ENCODE results near the gene UGT1A4.

Gene UGT1A4

GRCh38 chr2:233792720-233793119 lies 74.2 kb downstream of the UGT1A4 start:
- DNase-seq: no peak

- DNase-seq: no peak
Measured at GRCh38 chr2:233793465-233794127, 75.1 kb downstream of the UGT1A4 start.

GRCh38 chr2:233794128-233794658 lies 75.7 kb downstream of the UGT1A4 start:
- no peak for DNase-seq

GRCh38 chr2:233795735-233796171 lies 77.2 kb downstream of the UGT1A4 start:
- no peak for DNase-seq

GRCh38 chr2:233796254-233796653 lies 77.7 kb downstream of the UGT1A4 start:
- peak; percentile 31 for DNase-seq

- no peak for DNase-seq
Measured at GRCh38 chr2:233798335-233799086, 80.0 kb downstream of the UGT1A4 start.

GRCh38 chr2:233799087-233799665 lies 80.6 kb downstream of the UGT1A4 start:
- DNase-seq: no peak

GRCh38 chr2:233799716-233800115 lies 81.2 kb downstream of the UGT1A4 start:
- DNase-seq: no peak

GRCh38 chr2:233800208-233800607 lies 81.7 kb downstream of the UGT1A4 start:
- DNase-seq: no peak

GRCh38 chr2:233801357-233802131 lies 83.0 kb downstream of the UGT1A4 start:
- peak; percentile 22 for DNase-seq

- no peak for DNase-seq
Measured at GRCh38 chr2:233802132-233802815, 83.7 kb downstream of the UGT1A4 start.

- no peak for DNase-seq
Measured at GRCh38 chr2:233803292-233803911, 84.9 kb downstream of the UGT1A4 start.

GRCh38 chr2:233803994-233804393 lies 85.5 kb downstream of the UGT1A4 start:
- DNase-seq: no peak

- peak; percentile 10 for DNase-seq
Measured at GRCh38 chr2:233807215-233807865, 88.8 kb downstream of the UGT1A4 start.

- no peak for DNase-seq
Measured at GRCh38 chr2:233807966-233808935, 89.7 kb downstream of the UGT1A4 start.

- no peak for DNase-seq
Measured at GRCh38 chr2:233810385-233810784, 91.8 kb downstream of the UGT1A4 start.

GRCh38 chr2:233811087-233811486 lies 92.6 kb downstream of the UGT1A4 start:
- DNase-seq: no peak

- DNase-seq: no peak
Measured at GRCh38 chr2:233811732-233812131, 93.2 kb downstream of the UGT1A4 start.

- DNase-seq: no peak
Measured at GRCh38 chr2:233813236-233814055, 94.9 kb downstream of the UGT1A4 start.

Measured in hematopoietic multipotent progenitor cell treated with erythropoietin and hydrocortisone succinate and interleukin-3 and kit ligand, for 4 days (in vitro differentiated cells).